Measurements from ENCODE around the gene TEKT2. TPM values are rescaled to one million over a fixed set of nuclear protein-coding genes. Genes with fewer than 3 reads are reported as not detected.
A peak's percentile ranks its signal among the peaks of the same experiment; 100 is the strongest.

Gene TEKT2, protein sequence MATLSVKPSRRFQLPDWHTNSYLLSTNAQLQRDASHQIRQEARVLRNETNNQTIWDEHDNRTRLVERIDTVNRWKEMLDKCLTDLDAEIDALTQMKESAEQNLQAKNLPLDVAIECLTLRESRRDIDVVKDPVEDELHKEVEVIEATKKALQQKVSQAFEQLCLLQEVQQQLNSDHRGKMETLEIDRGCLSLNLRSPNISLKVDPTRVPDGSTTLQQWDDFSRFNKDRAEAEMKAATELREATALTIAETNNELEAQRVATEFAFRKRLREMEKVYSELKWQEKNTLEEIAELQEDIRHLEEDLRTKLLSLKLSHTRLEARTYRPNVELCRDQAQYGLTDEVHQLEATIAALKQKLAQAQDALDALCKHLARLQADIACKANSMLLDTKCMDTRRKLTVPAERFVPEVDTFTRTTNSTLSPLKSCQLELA
- 0.26 and 0.50 TPM in 2 replicates for total RNA-seq
- polyA plus RNA-seq, result 0.06 and 0.09 TPM in 2 replicates
- polyA plus RNA-seq (2012), result 0.21 TPM in 1 of 2 replicates, not detected in the other
- polyA minus RNA-seq (ENCODE audit: low replicate concordance), result not detected in 2 replicates

DNA sequence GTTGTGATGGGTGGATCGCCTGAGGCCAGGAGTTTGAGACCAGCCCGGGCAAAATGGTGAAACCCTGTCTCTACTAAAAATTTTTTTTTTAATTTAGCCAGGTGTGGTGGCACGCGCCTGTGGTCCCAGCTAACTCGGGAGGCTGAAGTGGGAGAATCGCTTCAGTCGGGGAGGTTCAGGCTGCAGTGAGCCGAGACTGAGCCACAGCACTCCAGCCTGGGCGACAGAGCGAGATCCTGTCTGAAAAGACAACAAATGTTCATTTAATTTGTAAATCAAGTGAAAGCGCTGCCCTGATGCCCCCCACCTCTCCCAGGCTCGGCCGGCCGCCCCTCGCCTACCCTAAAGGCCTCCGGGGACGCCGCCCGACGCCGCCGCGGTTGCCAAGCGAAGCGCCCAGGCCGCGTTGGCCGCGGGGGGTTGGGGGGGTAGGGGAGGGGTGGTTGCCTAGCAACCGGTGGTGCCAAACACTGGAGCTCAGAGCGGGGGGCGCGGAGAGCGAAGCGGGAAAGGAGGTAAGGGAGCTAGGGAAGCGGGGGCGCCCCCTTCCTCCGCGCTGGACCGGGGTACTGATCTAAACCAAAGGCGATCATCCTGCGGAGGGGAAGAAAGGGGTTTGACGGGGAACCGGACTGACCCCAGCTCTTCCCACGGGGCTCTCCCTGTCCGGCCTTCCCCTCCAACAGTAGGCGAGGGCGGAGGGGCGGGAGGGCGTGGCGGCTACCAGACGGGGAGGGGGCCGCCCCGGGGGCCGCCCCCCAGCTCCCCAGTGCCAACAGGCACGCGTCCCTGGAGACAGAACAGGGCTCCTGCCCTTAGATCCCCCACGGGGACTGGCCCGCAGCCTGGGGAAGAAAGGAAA, at the start of gene TEKT2:
TEKT2 (plus strand) TSS at position 460 of the 862 bp plus-strand sequence. CDS start 828 bp downstream, outside the sequence.
- H3K4me1 ChIP-seq (ENCODE audit: control insufficient read depth, extremely low read depth, insufficient read depth, low read length), result no peaks in the 10 kb centered on the region
- no peak within 1 kb of the TSS for H3K27ac ChIP-seq (ENCODE audit: insufficient read depth, low read length)
- H3K79me2 ChIP-seq (ENCODE audit: control insufficient read depth, insufficient read depth, low read length), result peaks cover 1% of the 10 kb centered on the region
- H3K9ac ChIP-seq (ENCODE audit: insufficient read depth, low read length), result peak within 1 kb of the TSS; percentile 48
- TF ChIP-seq EZH2 (IDR thresholded peaks at IDR 0.05; ENCODE audit: low read length, missing control alignments), result no peak
- TF ChIP-seq, protein P1, sequence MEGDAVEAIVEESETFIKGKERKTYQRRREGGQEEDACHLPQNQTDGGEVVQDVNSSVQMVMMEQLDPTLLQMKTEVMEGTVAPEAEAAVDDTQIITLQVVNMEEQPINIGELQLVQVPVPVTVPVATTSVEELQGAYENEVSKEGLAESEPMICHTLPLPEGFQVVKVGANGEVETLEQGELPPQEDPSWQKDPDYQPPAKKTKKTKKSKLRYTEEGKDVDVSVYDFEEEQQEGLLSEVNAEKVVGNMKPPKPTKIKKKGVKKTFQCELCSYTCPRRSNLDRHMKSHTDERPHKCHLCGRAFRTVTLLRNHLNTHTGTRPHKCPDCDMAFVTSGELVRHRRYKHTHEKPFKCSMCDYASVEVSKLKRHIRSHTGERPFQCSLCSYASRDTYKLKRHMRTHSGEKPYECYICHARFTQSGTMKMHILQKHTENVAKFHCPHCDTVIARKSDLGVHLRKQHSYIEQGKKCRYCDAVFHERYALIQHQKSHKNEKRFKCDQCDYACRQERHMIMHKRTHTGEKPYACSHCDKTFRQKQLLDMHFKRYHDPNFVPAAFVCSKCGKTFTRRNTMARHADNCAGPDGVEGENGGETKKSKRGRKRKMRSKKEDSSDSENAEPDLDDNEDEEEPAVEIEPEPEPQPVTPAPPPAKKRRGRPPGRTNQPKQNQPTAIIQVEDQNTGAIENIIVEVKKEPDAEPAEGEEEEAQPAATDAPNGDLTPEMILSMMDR (conservative IDR thresholded peaks at IDR 0.05 in 1 of 2, IDR thresholded peaks at IDR 0.05 in 1 of 2; ENCODE audit: low read depth in 1 of 2, low read length in 2 of 2), result no peak
- H3K9me3 ChIP-seq (ENCODE audit: control insufficient read depth, insufficient read depth, low read depth, low read length), result no peaks in the 10 kb centered on the region
- no peaks in the 10 kb centered on the region for H4K20me1 ChIP-seq (ENCODE audit: control insufficient read depth, extremely low read depth, insufficient read depth, low read length)
- H3K36me3 ChIP-seq (ENCODE audit: control insufficient read depth, insufficient read depth, low read length), result no peaks in the 10 kb centered on the region
- peak in 1 of 2 donors; percentile 18 for DNase-seq (ENCODE audit: low read depth in 2 of 2)
- no peaks in the 10 kb centered on the region for H3K27me3 ChIP-seq (ENCODE audit: control insufficient read depth, insufficient read depth, low read length)
- H2AFZ ChIP-seq (ENCODE audit: low read length), result peak within 1 kb of the TSS; percentile 28
- H3K4me3 ChIP-seq (replicated peaks in 1 of 4; ENCODE audit: control extremely low read depth in 1 of 4, insufficient read depth in 1 of 4, low read depth in 3 of 4, low read length in 4 of 4), result peak within 1 kb of the TSS; percentile 21 to 55 (median 46)
- H3K4me2 ChIP-seq (ENCODE audit: extremely low read depth, insufficient read depth, low read length), result peak within 1 kb of the TSS; percentile 75

GRCh38 chr1:36034692-36035091, 49.2 kb upstream of the TEKT2 start:
- Histone ChIP-seq H3K27me3 (ENCODE audit: control insufficient read depth, insufficient read depth, low read length) (no peaks in the 10 kb centered on the region), H3K9me3 (ENCODE audit: control insufficient read depth, insufficient read depth, low read depth, low read length) (no peaks in the 10 kb centered on the region), H2AFZ (ENCODE audit: low read length) (no peak overlapping the region), H3K4me2 (ENCODE audit: extremely low read depth, insufficient read depth, low read length) (no peak overlapping the region), H3K36me3 (ENCODE audit: control insufficient read depth, insufficient read depth, low read length) (no peaks in the 10 kb centered on the region), H3K9ac (ENCODE audit: insufficient read depth, low read length) (no peak overlapping the region), H4K20me1 (ENCODE audit: control insufficient read depth, extremely low read depth, insufficient read depth, low read length) (no peaks in the 10 kb centered on the region), H3K4me3 (replicated peaks in 1 of 4; ENCODE audit: control extremely low read depth in 1 of 4, insufficient read depth in 1 of 4, low read depth in 3 of 4, low read length in 4 of 4) (no peak overlapping the region), H3K79me2 (ENCODE audit: control insufficient read depth, insufficient read depth, low read length) (no peaks in the 10 kb centered on the region), H3K4me1 (ENCODE audit: control insufficient read depth, extremely low read depth, insufficient read depth, low read length) (no peaks in the 10 kb centered on the region), H3K27ac (ENCODE audit: insufficient read depth, low read length) (no peak overlapping the region)
- DNase-seq (ENCODE audit: low read depth in 2 of 2), result peak in 1 of 2 donors; percentile 87
- no peak for TF ChIP-seq EZH2 (IDR thresholded peaks at IDR 0.05; ENCODE audit: low read length, missing control alignments)
- TF ChIP-seq, protein P1 (conservative IDR thresholded peaks at IDR 0.05 in 1 of 2, IDR thresholded peaks at IDR 0.05 in 1 of 2; ENCODE audit: low read depth in 1 of 2, low read length in 2 of 2), result no peak

- no peak overlapping the region for H2AFZ ChIP-seq (ENCODE audit: low read length)
- no peak overlapping the region for H3K4me2 ChIP-seq (ENCODE audit: extremely low read depth, insufficient read depth, low read length)
- H3K4me3 ChIP-seq (replicated peaks in 1 of 4; ENCODE audit: control extremely low read depth in 1 of 4, insufficient read depth in 1 of 4, low read depth in 3 of 4, low read length in 4 of 4), result no peak overlapping the region
- TF ChIP-seq EZH2 (IDR thresholded peaks at IDR 0.05; ENCODE audit: low read length, missing control alignments), result no peak
- TF ChIP-seq, protein P1 (conservative IDR thresholded peaks at IDR 0.05 in 1 of 2, IDR thresholded peaks at IDR 0.05 in 1 of 2; ENCODE audit: low read depth in 1 of 2, low read length in 2 of 2), result no peak
- no peak overlapping the region for H3K9ac ChIP-seq (ENCODE audit: insufficient read depth, low read length)
- H3K9me3 ChIP-seq (ENCODE audit: control insufficient read depth, insufficient read depth, low read depth, low read length), result no peaks in the 10 kb centered on the region
- H3K27me3 ChIP-seq (ENCODE audit: control insufficient read depth, insufficient read depth, low read length), result no peaks in the 10 kb centered on the region
- H3K36me3 ChIP-seq (ENCODE audit: control insufficient read depth, insufficient read depth, low read length), result no peaks in the 10 kb centered on the region
- no peak overlapping the region for H3K27ac ChIP-seq (ENCODE audit: insufficient read depth, low read length)
- DNase-seq (ENCODE audit: low read depth in 2 of 2), result no peak
- no peaks in the 10 kb centered on the region for H3K79me2 ChIP-seq (ENCODE audit: control insufficient read depth, insufficient read depth, low read length)
- H3K4me1 ChIP-seq (ENCODE audit: control insufficient read depth, extremely low read depth, insufficient read depth, low read length), result no peaks in the 10 kb centered on the region
- no peaks in the 10 kb centered on the region for H4K20me1 ChIP-seq (ENCODE audit: control insufficient read depth, extremely low read depth, insufficient read depth, low read length)
Observed at GRCh38 chr1:36035154-36035553, 48.7 kb upstream of the TEKT2 start.

Measured in fibroblast of lung (primary cell).